ENCODE results near the gene DSC1.
"Not testable (repeated sequence)": the region's sequence is repeated elsewhere in the genome, so short reads cannot be mapped to it uniquely, and the experiment has no call there.

DSC1 gene

GRCh38 chr18:31185186-31185950 lies 22.7 kb upstream of the DSC1 start:
- POLR2A ChIA-PET = no interaction called here
- no peak for DNase-seq (ENCODE audit: extremely low spot score)
- no peak for TF ChIP-seq CTCF (IDR thresholded peaks at IDR 0.05; ENCODE audit: control extremely low read depth, extremely low read depth, low read depth, missing control alignments)
- CTCF ChIA-PET = interaction anchor here (1.2 kb wide), 1 partner anchor 12 kb away, joined by 4 read pairs; no protein-coding TSS in a partner anchor

- ChIA-PET POLR2A (no interaction called here), CTCF (interaction anchor here (0.9 to 1.5 kb wide), 4 partner anchors 15 to 23 kb away, joined by 3 to 4 read pairs (median 4); no protein-coding TSS in a partner anchor)
- TF ChIP-seq CTCF (IDR thresholded peaks at IDR 0.05; ENCODE audit: control extremely low read depth, extremely low read depth, low read depth, missing control alignments) = no peak
- DNase-seq (ENCODE audit: extremely low spot score) = no peak
Measured at GRCh38 chr18:31183302-31183701, 20.6 kb upstream of the DSC1 start.

GRCh38 chr18:31177369-31177768 lies 14.7 kb upstream of the DSC1 start:
- CTCF ChIA-PET = interaction anchor here (1.4 kb wide), 1 partner anchor 18 kb away, joined by 3 read pairs; no protein-coding TSS in a partner anchor
- POLR2A ChIA-PET; DNase-seq (ENCODE audit: extremely low spot score): not testable (repeated sequence)

- POLR2A ChIA-PET = no interaction called here
Measured at GRCh38 chr18:31176531-31176930, 13.9 kb upstream of the DSC1 start.

GRCh38 chr18:31171144-31171839 lies 8.6 kb upstream of the DSC1 start:
- no peak for DNase-seq (ENCODE audit: extremely low spot score)
- ChIA-PET CTCF (no interaction called here), POLR2A (no interaction called here)
- no peak for TF ChIP-seq CTCF (IDR thresholded peaks at IDR 0.05; ENCODE audit: control extremely low read depth, extremely low read depth, low read depth, missing control alignments)

More at GRCh38 chr18:31176531-31176930, 13.9 kb upstream of the DSC1 start:
- CTCF ChIA-PET = interaction anchor here (1.4 kb wide), 1 partner anchor 17 kb away, joined by 3 read pairs; no protein-coding TSS in a partner anchor
- no peak for TF ChIP-seq CTCF (IDR thresholded peaks at IDR 0.05; ENCODE audit: control extremely low read depth, extremely low read depth, low read depth, missing control alignments)
- no peak for DNase-seq (ENCODE audit: extremely low spot score)

- CTCF ChIA-PET = no interaction called here
- POLR2A ChIA-PET = no interaction called here
- TF ChIP-seq CTCF (IDR thresholded peaks at IDR 0.05; ENCODE audit: control extremely low read depth, extremely low read depth, low read depth, missing control alignments) = no peak
- DNase-seq (ENCODE audit: extremely low spot score) = no peak
Measured at GRCh38 chr18:31170335-31170734, 7.7 kb upstream of the DSC1 start.

- DNase-seq (ENCODE audit: extremely low spot score) = no peak
- TF ChIP-seq CTCF (IDR thresholded peaks at IDR 0.05; ENCODE audit: control extremely low read depth, extremely low read depth, low read depth, missing control alignments) = no peak
- ChIA-PET POLR2A (no interaction called here), CTCF (interaction anchor here (0.6 to 1.9 kb wide), 8 partner anchors 9 to 70 kb away, joined by 3 to 6 read pairs (median 4); no protein-coding TSS in a partner anchor)
Measured at GRCh38 chr18:31162419-31162793, 250 bp downstream of the DSC1 start.
